NB4 (cell line): ENCODE results near the gene E2F6.

Experiments
- DNase-seq: peaks from one replicate; pipeline ENCODE4 v3.0.0; 2010; ENCODE audit warnings: low read depth
- H3K4me3 ChIP-seq: one replicate; pipeline ENCODE4 v1.5.1; 2011; ENCODE audit warnings: mild to moderate bottlenecking, low read depth, low read length, moderate library complexity
- CTCF ChIP-seq: IDR thresholded peaks from one replicate; pipeline ENCODE4 v1.5.1; 2012; ENCODE audit warnings: low read depth, low read length
- MAX ChIP-seq: IDR thresholded peaks from 2 replicates; pipeline ENCODE4 v1.6.1; 2011; ENCODE audit warnings: low read depth, low read length
- MYC ChIP-seq: IDR thresholded peaks from 2 replicates; pipeline ENCODE4 v1.6.1; 2011; ENCODE audit warnings: low read depth, low read length
- POLR2A ChIP-seq: IDR thresholded peaks from 2 replicates; pipeline ENCODE4 v1.6.1; 2011; ENCODE audit warnings: mild to moderate bottlenecking; ENCODE audit not compliant: insufficient read length; ENCODE audit errors: extremely low read depth

E2F6 gene

GRCh38 chr2:11495844-11496681 is 30.1 kb upstream of the E2F6 start:
- H3K4me3 ChIP-seq = no peak overlapping the region
- DNase-seq = no peak
- TF ChIP-seq CTCF (no peak), MYC (no peak), MAX (no peak), POLR2A (no peak)

GRCh38 chr2:11494310-11494709 is 28.3 kb upstream of the E2F6 start:
- no peak overlapping the region for H3K4me3 ChIP-seq
- DNase-seq = no peak
- TF ChIP-seq MYC (no peak), CTCF (no peak), POLR2A (no peak), MAX (no peak)

- no peak for DNase-seq
- TF ChIP-seq MAX (no peak), POLR2A (no peak), CTCF (no peak), MYC (no peak)
- H3K4me3 ChIP-seq = no peak overlapping the region
These were observed 27.3 kb upstream of the E2F6 start for GRCh38 chr2:11493282-11493681.

GRCh38 chr2:11492720-11493119 is 26.8 kb upstream of the E2F6 start:
- DNase-seq = no peak
- TF ChIP-seq POLR2A (no peak), MYC (no peak), CTCF (no peak), MAX (no peak)
- no peak overlapping the region for H3K4me3 ChIP-seq

- no peak for DNase-seq
- TF ChIP-seq MAX (no peak), POLR2A (no peak), MYC (no peak), CTCF (no peak)
- no peak overlapping the region for H3K4me3 ChIP-seq
These were observed 26.3 kb upstream of the E2F6 start for GRCh38 chr2:11492244-11492643.
